CD4-positive, alpha-beta T cell treated with Interleukin-15 for 4 hours (primary cell): Measurements from ENCODE around the gene PROX1.

Experiments used
- DNase-seq: peaks from one replicate; pipeline ENCODE4 v3.0.0-alpha.2; 2020; ENCODE audit warnings: low spot score

The PROX1 gene

GRCh38 chr1:213980906-213981305 lies 6.9 kb upstream of the PROX1 start:
- DNase-seq = no peak

GRCh38 chr1:213982289-213982671 lies 5.5 kb upstream of the PROX1 start:
- DNase-seq = no peak

- no peak for DNase-seq
Observed at GRCh38 chr1:213982672-213983492, 4.9 kb upstream of the PROX1 start.

GRCh38 chr1:213983493-213984386 lies 4.0 kb upstream of the PROX1 start:
- no peak for DNase-seq

- DNase-seq = no peak
Observed at GRCh38 chr1:213984387-213985208, 3.2 kb upstream of the PROX1 start.

GRCh38 chr1:213985209-213986019 lies 2.4 kb upstream of the PROX1 start:
- DNase-seq = no peak

GRCh38 chr1:213986020-213986924 lies 1.5 kb upstream of the PROX1 start:
- DNase-seq = no peak

- no peak for DNase-seq
Observed at GRCh38 chr1:213986925-213987250, 885 bp upstream of the PROX1 start.

GRCh38 chr1:213987422-213987926 lies 299 bp upstream of the PROX1 start:
- DNase-seq = no peak

GRCh38 chr1:213988507-213989001 lies 781 bp downstream of the PROX1 start:
- no peak for DNase-seq

- DNase-seq = no peak
Observed at GRCh38 chr1:213989002-213989855, 1.5 kb downstream of the PROX1 start.

GRCh38 chr1:213993929-213994328 lies 6.2 kb downstream of the PROX1 start:
- DNase-seq = no peak

- DNase-seq = no peak
Observed at GRCh38 chr1:213994888-213995287, 7.1 kb downstream of the PROX1 start.

- DNase-seq = no peak
Observed at GRCh38 chr1:213995603-213996002, 7.8 kb downstream of the PROX1 start.

- no peak for DNase-seq
Observed at GRCh38 chr1:213996320-213997037, 8.7 kb downstream of the PROX1 start.

- no peak for DNase-seq
Observed at GRCh38 chr1:213997038-213997771, 9.4 kb downstream of the PROX1 start.

- no peak for DNase-seq
Observed at GRCh38 chr1:213997772-213998107, 10.0 kb downstream of the PROX1 start.

- no peak for DNase-seq
Observed at GRCh38 chr1:213998785-213999184, 11.0 kb downstream of the PROX1 start.
